AG08395 (cell line): Measurements from ENCODE around the gene PRDM15.
A peak's percentile ranks its signal among the peaks of the same experiment; 100 is the strongest.

Experiments used
- DNase-seq: peaks from one replicate; pipeline ENCODE4 v3.0.0; 2012; ENCODE audit warnings: mixed read lengths, low spot score

PRDM15 gene

GRCh38 chr21:41864311-41865001 is 14.7 kb downstream of the PRDM15 start:
- no peak for DNase-seq

GRCh38 chr21:41863439-41863740 is 15.8 kb downstream of the PRDM15 start:
- DNase-seq, result no peak

GRCh38 chr21:41861987-41862386 is 17.2 kb downstream of the PRDM15 start:
- DNase-seq, result no peak

GRCh38 chr21:41861255-41861654 is 17.9 kb downstream of the PRDM15 start:
- no peak for DNase-seq

GRCh38 chr21:41859297-41859980 is 19.7 kb downstream of the PRDM15 start:
- no peak for DNase-seq

DNA sequence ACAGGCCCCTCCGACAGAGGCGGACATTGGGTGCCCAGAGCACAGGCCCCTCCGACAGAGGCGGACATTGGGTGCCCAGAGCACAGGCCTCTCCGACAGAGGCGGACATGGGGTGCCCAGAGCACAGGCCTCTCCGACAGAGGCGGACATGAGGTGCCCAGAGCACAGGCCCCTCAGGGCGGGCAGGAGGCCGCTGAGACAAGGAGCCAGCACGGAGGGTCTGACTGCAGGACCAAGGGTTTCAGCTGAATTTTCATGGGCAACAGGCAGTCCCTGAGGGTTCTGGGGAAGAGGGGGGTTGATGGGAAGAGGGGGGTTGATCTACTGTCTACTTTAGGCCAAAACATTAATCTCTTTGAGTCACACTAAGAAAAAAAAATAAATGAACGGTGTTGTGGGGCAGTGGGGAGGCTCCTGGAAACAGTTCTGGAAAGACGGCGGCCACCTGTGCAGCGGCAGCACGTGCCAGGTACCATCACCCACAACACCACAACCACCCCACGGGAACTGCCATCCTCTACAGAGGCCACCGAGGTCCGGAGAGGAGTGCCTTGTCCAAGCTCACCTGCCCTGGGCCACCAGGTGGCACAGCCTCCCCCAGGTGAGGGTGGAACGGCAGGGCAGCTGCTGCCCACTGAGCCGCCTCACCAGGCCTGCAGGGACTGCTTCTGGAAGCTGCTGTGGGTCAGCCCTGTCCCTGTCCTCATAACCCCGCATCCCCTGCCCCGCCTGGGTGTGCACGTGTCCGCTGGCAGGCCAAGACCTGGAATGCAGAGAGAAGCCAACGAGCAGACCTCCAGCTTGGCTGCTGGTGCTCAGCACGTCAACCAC is 20.5 kb downstream of the PRDM15 start:
- no peak for DNase-seq

DNA sequence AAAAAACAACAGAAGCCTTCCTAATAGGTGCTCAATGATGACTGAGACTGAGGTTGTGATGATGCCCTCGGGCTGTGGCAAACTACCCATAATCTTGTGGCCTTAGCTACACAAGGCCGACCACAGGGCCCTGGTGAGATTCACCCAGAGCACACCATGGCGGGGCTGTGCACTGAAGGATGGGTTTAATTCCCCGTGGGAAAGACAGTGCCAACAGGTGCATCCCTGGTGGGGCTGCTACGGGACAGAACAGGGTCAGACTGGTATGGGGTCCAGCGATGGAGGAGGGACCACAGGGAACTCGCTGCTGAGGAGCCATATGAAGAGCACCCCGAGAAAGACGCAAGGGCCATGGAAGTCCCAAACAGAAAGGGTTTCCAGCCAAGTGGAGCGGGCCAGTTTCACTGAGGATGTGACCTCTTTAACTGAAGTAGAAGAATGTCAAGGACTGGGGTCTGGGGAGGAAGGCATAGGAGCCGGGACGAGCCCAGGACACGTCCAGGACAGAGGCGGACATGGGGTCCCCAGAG is 21.3 kb downstream of the PRDM15 start:
- no peak for DNase-seq

GRCh38 chr21:41856572-41856971 is 22.6 kb downstream of the PRDM15 start:
- DNase-seq, result no peak

DNA sequence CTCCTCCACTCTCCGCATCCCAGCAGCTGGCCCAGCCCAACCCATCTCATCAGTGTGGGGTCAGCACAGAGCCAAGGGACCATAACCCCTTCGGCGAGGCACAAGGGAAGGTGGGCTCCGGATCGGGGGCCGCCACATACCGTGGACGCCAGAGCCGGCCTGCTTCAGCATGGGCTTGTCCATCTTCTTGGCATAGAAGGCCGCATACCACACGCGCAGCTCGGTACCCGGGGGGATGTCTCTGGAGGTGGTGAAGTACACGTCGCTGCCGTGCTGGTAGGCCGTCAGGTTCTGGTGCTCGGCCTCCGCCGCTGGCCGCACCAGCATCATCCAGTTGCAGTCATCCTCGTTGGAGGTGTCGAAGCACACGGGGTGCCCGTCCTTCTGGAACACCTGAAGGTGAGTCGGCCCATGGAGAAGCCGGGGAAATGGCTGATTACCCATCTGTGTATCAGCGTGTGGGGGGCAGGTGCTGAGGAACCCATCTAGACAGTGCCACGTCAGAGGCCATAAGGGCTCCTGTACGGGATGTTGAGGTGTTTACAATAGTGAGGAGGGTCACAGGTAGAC is 24.6 kb downstream of the PRDM15 start:
- DNase-seq, result no peak

- no peak for DNase-seq
Measured at GRCh38 chr21:41852929-41853320, 26.2 kb downstream of the PRDM15 start.

- no peak for DNase-seq
Measured at GRCh38 chr21:41852151-41852928, 26.8 kb downstream of the PRDM15 start.

- DNase-seq, result no peak
Measured at GRCh38 chr21:41851090-41851790, 27.9 kb downstream of the PRDM15 start.

- DNase-seq, result no peak
Measured at GRCh38 chr21:41850085-41850484, 29.1 kb downstream of the PRDM15 start.

DNA sequence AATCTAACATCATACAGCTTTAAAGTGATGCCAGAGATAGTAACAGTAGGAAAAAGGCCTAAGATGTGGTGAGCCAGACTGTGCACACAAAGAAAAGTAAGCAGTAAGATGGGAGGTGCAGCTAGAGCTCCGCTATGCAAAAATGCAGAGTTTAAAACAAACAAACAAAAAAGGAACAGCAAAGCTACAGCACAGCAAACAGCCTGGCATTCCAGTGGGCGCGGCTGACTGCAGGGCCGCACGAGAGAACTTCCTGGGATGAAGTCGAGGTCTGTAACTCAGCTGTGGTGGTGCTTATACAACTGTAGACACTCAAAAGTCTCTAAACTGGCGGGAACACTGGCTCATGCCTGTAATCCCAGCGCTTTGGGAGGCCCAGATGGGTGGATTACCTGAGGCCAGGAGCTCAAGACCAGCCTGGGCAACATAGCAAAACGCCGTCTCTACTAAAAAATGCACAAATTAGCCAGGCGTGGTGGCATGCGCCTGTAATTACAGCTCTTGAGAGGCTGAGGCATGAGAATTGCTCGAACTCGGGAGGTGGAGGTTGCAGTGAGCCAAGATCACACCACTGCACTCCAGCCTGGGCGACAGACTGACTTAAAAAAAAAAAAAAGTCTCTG is 30.1 kb downstream of the PRDM15 start:
- DNase-seq, result no peak

DNA sequence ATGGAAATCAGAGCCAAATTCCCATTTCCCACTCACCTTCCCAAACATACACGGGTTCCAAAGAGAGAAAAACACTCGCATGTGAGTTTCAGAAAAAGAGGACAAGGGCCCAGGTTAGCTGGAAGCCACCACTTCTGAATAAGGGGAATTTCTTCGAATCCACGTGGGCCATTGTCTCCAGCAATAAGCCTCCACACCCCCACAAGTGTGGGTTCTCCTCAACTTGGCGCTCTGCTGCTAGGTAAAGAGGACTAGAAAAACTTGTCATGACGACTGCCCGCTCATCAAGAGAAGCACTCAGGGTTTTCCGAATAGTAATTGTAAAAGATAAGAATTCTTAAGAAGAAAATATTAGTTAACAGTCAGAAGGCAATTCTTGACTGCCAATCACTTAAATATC is 30.6 kb downstream of the PRDM15 start:
- DNase-seq, result no peak

DNA sequence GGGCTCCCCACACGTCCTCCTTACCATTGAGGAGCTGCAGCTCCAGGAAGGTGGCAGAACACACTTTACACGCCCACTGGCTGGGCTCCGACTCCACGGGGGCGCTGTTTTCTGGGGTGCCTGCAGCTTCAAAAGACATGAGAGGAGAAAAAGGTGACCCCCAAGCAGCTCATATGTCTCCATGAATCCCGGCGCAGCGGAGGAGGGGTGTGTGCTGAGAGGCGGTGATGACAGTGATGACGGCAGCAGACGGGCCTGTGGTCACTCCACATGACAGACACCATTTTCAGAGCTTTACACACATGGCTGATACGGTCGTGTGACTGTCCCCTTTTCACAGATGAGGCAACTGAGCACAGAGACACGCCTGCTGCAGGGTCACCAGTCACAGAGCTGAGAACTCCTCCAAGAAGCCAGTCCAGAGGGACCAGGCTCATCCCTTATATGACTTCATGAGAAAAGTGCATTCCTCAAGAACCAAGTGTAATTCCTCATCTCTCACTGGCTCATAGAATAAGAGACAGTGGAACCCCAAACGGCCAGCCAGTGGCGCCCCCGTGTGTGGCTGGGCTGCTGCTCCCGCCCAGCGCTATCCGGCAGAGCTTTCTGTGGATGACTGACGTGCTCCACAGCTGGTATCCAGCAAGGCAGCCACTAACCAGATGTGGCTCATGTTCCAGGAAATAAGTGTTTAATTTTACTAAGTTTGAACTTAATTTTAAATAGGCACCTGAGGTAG is 31.9 kb downstream of the PRDM15 start:
- DNase-seq, result peak; percentile 68

- no peak for DNase-seq
Measured at GRCh38 chr21:41846536-41846935, 32.6 kb downstream of the PRDM15 start.

- DNase-seq, result no peak
Measured at GRCh38 chr21:41846033-41846317, 33.2 kb downstream of the PRDM15 start.

GRCh38 chr21:41845310-41846032 is 33.7 kb downstream of the PRDM15 start:
- no peak for DNase-seq

DNA sequence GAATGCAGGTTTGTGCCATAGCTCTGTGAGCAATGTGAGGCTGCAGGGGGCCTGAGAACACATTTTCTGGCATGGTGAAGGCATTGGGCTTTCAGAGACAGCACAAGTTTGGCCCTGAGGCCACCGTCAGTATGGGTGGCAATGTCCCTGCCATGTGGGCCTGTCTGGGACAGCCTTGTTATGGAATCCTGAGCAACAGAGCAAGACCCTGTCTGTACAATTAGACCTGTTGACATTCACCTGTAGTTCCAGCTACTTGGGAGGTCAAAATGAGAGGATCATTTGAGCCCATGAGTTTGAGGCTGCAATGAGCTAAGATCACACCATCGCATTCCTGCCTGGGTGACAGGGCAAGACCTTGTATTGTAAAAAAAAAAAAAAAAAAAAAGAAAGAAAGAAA is 35.6 kb downstream of the PRDM15 start:
- no peak for DNase-seq
